Tibial nerve (tissue), 4 donors: ENCODE data around the gene GGT7. TPM values are rescaled to one million over a fixed set of nuclear protein-coding genes. Genes with fewer than 3 reads are reported as not detected.

Experiments
- DNase-seq, 2 donors: peaks; one replicate each; pipeline ENCODE4 v3.0.0-alpha.2; 2019; ENCODE audit warnings: low spot score in 2 of 2
- H3K27ac ChIP-seq, 4 donors: fragments of 200-600 bp; sonication (generic) in 3 of 4; one replicate each; pipeline ENCODE4 v1.5.1; 2017 to 2019; ENCODE audit warnings: mild to moderate bottlenecking in 1 of 4
- H3K27me3 ChIP-seq, 2 donors: fragments of 200-600 bp; sonication (generic) in 1 of 2; one replicate each; pipeline versions ENCODE4 v1.5.1 to v1.6.0; 2017 to 2019
- H3K36me3 ChIP-seq, 3 donors: fragments of 200-600 bp; sonication (generic); one replicate each; pipeline ENCODE4 v1.5.1; 2018 to 2019
- H3K4me1 ChIP-seq, 4 donors: fragments of 200-600 bp; sonication (generic) in 3 of 4; one replicate each; pipeline ENCODE4 v1.5.1; 2017 to 2019
- H3K4me3 ChIP-seq, 4 donors: fragments of 200-600 bp; sonication (generic) in 3 of 4; one replicate each; pipeline ENCODE4 v1.5.1; 2017 to 2019; ENCODE audit warnings: mild to moderate bottlenecking in 1 of 4, moderate library complexity in 1 of 4
- H3K9me3 ChIP-seq, 4 donors: fragments of 200-600 bp; sonication (generic) in 3 of 4; one replicate each; pipeline ENCODE4 v1.5.1; 2017 to 2019
- EP300 ChIP-seq, 2 donors: sonication (generic); formaldehyde crosslinking; IDR thresholded peaks; one replicate each; pipeline ENCODE4 v1.6.1; 2017; ENCODE audit warnings: antibody characterized with exemption in 2 of 2, mild to moderate bottlenecking in 1 of 2
- POLR2A ChIP-seq, 2 donors: fragments of 450-650 bp; IDR thresholded peaks; one replicate each; pipeline ENCODE4 v1.6.1; 2017; ENCODE audit warnings: antibody characterized with exemption in 2 of 2, mild to moderate bottlenecking in 2 of 2, moderate library complexity in 2 of 2
- WGBS, 2 donors: methylation state at CpG; one replicate each; pipeline ENCODE4 v1.1.5; 2018; 5-methylcytosine and 5-hydroxymethylcytosine counted together
- total RNA-seq, 4 donors: library from RNA; depleted of rRNA; stranded (reverse); fragments of >200 nt; gene quantifications; one replicate each; pipeline ENCODE4 v1.1.0, GENCODE V29; 2016
- TF ChIP-seq, protein P1 (sequence below), 5 experiments: fragments of 200-600 bp in 3 of 5; fragments of 450-650 bp in 2 of 5; sonication (generic) in 3 of 5; IDR thresholded peaks; one replicate each; pipeline ENCODE4 v1.5.1; 2016 to 2019; ENCODE audit warnings: antibody characterized with exemption in 5 of 5, mild to moderate bottlenecking in 3 of 5, moderate library complexity in 2 of 5

The GGT7 gene
- total RNA-seq, 4 donors from 2014 or later, result 19.6 to 41.7 (median 28.4) TPM

GRCh38 chr20:34797012-34797995, 75.4 kb downstream of the GGT7 start:
- TF ChIP-seq, protein P1, sequence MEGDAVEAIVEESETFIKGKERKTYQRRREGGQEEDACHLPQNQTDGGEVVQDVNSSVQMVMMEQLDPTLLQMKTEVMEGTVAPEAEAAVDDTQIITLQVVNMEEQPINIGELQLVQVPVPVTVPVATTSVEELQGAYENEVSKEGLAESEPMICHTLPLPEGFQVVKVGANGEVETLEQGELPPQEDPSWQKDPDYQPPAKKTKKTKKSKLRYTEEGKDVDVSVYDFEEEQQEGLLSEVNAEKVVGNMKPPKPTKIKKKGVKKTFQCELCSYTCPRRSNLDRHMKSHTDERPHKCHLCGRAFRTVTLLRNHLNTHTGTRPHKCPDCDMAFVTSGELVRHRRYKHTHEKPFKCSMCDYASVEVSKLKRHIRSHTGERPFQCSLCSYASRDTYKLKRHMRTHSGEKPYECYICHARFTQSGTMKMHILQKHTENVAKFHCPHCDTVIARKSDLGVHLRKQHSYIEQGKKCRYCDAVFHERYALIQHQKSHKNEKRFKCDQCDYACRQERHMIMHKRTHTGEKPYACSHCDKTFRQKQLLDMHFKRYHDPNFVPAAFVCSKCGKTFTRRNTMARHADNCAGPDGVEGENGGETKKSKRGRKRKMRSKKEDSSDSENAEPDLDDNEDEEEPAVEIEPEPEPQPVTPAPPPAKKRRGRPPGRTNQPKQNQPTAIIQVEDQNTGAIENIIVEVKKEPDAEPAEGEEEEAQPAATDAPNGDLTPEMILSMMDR (IDR thresholded peaks at IDR 0.05), result no peak
- TF ChIP-seq EP300 (IDR thresholded peaks at IDR 0.05), result no peak
- no peak for TF ChIP-seq POLR2A (IDR thresholded peaks at IDR 0.05)
- H3K4me1 ChIP-seq, result peaks cover 0 to 7% (median 3%) of the 10 kb centered on the region in 4 donors
- DNase-seq, result no peak
- H3K27me3 ChIP-seq, result no peaks in the 10 kb centered on the region
- WGBS, 2 donors, result 86 to 92% methylated on average over 8 of the region's 8 CpGs
- peaks cover 0 to 3% (median 0%) of the 10 kb centered on the region in 3 donors for H3K36me3 ChIP-seq
- peaks cover 0 to 3% (median 0%) of the 10 kb centered on the region in 4 donors for H3K9me3 ChIP-seq
- H3K4me3 ChIP-seq, result no peak overlapping the region
- no peak overlapping the region for H3K27ac ChIP-seq

Other genes starting within 250 kb of the GGT7 start
- 10 to 100 TPM; 20.6 to 31.5 (median 27.7) TPM for gene PIGU, start 195.8 kb downstream of the GGT7 start, total RNA-seq
- gene TP53INP2, start 168.5 kb downstream of the GGT7 start, total RNA-seq, result 10 to 100 TPM; 11.9 to 19.5 (median 18.1) TPM
- 10 to 100 TPM; 16.9 to 26.1 (median 24.0) TPM for gene NCOA6, start 47.2 kb downstream of the GGT7 start, total RNA-seq
- 100 to 1,000 TPM in 2 of 4 donors, 10 to 100 TPM in 2; 68.4 to 112 (median 94.3) TPM for gene ACSS2, start 3.8 kb upstream of the GGT7 start, total RNA-seq
- gene GSS, start 83.0 kb upstream of the GGT7 start, total RNA-seq, result 10 to 100 TPM; 28.8 to 61.6 (median 47.0) TPM
- 1 to 10 TPM; 3.3 to 5.3 (median 4.0) TPM for gene MYH7B, start 83.0 kb upstream of the GGT7 start, total RNA-seq
- gene TRPC4AP, start 220.0 kb upstream of the GGT7 start, total RNA-seq, result 100 to 1,000 TPM in 1 of 4 donors, 10 to 100 TPM in 3; 63.4 to 101 (median 76.4) TPM